ENCODE measurements around the gene TSSK3. TPM values are rescaled to one million over a fixed set of nuclear protein-coding genes. Genes with fewer than 3 reads are reported as not detected.
A peak's percentile ranks its signal among the peaks of the same experiment; 100 is the strongest.

Gene TSSK3
- total and polyA plus RNA-seq, 9 of the 15 experiments (the other 6 are each of a cell fraction or from before 2014, with no cell fraction given) = 0.27 to 2.8 (median 1.9) TPM

DNA sequence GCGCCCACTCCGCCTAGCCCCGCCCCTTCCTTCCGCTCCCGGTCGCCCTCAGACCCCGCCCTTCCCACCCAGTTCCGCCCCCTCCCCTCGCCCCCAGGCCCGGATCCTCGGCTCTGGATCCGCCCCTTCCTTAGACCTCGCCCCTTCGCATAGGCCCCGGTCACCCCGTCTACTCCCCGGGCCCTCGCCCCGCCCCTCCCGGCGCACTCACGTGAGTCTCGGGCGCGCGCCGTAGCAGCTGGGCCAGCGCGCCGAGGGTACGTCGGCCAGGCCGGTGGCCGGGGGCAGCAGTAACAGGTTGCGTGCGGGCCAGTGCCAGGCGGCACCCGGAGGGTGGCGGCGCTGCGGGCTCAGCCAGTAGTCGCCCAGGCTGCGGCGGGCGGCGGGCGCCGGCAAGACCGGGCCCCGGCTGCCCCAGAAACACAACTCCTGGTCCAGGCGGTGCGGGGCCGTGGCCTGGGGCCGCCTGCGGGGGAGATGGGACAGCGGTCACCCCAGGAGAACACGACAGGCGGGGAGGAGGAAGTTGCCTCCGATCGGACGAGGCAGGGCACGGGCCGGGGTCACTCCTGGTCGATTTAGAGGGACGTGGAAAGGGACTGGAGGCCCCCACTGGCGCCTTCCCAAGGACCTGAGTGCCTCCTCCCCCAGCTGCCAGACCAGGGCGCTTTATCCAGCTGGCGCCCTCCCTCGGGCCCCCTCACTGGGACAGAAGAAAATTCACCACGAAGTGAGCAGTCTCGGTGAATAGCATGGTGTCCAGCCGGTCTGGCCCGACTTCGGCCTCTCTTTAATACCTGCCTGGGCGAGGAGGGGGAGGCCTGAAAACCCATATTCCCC, 10.7 kb upstream of the TSSK3 start (continued):
- 0 out of 2 replicates have a peak, but pooled peaks have one; percentile 12 for TF ChIP-seq ARID1B (IDR thresholded peaks at IDR 0.05)
- TF ChIP-seq RNF2 (IDR thresholded peaks at IDR 0.05) = no peak
- TF ChIP-seq TAF1 (IDR thresholded peaks at IDR 0.05; ENCODE audit: control insufficient read depth, extremely low read depth, insufficient read depth, low read length, severe bottlenecking) = peak; percentile 75
- TF ChIP-seq, protein P1, sequence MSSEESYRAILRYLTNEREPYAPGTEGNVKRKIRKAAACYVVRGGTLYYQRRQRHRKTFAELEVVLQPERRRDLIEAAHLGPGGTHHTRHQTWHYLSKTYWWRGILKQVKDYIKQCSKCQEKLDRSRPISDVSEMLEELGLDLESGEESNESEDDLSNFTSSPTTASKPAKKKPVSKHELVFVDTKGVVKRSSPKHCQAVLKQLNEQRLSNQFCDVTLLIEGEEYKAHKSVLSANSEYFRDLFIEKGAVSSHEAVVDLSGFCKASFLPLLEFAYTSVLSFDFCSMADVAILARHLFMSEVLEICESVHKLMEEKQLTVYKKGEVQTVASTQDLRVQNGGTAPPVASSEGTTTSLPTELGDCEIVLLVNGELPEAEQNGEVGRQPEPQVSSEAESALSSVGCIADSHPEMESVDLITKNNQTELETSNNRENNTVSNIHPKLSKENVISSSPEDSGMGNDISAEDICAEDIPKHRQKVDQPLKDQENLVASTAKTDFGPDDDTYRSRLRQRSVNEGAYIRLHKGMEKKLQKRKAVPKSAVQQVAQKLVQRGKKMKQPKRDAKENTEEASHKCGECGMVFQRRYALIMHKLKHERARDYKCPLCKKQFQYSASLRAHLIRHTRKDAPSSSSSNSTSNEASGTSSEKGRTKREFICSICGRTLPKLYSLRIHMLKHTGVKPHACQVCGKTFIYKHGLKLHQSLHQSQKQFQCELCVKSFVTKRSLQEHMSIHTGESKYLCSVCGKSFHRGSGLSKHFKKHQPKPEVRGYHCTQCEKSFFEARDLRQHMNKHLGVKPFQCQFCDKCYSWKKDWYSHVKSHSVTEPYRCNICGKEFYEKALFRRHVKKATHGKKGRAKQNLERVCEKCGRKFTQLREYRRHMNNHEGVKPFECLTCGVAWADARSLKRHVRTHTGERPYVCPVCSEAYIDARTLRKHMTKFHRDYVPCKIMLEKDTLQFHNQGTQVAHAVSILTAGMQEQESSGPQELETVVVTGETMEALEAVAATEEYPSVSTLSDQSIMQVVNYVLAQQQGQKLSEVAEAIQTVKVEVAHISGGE (CRISPR knock-in tag; IDR thresholded peaks at IDR 0.05) = no peak
- TF ChIP-seq KLF16 (IDR thresholded peaks at IDR 0.05) = 0 out of 2 replicates have a peak, but pooled peaks have one; percentile 13
- TF ChIP-seq, protein P2, sequence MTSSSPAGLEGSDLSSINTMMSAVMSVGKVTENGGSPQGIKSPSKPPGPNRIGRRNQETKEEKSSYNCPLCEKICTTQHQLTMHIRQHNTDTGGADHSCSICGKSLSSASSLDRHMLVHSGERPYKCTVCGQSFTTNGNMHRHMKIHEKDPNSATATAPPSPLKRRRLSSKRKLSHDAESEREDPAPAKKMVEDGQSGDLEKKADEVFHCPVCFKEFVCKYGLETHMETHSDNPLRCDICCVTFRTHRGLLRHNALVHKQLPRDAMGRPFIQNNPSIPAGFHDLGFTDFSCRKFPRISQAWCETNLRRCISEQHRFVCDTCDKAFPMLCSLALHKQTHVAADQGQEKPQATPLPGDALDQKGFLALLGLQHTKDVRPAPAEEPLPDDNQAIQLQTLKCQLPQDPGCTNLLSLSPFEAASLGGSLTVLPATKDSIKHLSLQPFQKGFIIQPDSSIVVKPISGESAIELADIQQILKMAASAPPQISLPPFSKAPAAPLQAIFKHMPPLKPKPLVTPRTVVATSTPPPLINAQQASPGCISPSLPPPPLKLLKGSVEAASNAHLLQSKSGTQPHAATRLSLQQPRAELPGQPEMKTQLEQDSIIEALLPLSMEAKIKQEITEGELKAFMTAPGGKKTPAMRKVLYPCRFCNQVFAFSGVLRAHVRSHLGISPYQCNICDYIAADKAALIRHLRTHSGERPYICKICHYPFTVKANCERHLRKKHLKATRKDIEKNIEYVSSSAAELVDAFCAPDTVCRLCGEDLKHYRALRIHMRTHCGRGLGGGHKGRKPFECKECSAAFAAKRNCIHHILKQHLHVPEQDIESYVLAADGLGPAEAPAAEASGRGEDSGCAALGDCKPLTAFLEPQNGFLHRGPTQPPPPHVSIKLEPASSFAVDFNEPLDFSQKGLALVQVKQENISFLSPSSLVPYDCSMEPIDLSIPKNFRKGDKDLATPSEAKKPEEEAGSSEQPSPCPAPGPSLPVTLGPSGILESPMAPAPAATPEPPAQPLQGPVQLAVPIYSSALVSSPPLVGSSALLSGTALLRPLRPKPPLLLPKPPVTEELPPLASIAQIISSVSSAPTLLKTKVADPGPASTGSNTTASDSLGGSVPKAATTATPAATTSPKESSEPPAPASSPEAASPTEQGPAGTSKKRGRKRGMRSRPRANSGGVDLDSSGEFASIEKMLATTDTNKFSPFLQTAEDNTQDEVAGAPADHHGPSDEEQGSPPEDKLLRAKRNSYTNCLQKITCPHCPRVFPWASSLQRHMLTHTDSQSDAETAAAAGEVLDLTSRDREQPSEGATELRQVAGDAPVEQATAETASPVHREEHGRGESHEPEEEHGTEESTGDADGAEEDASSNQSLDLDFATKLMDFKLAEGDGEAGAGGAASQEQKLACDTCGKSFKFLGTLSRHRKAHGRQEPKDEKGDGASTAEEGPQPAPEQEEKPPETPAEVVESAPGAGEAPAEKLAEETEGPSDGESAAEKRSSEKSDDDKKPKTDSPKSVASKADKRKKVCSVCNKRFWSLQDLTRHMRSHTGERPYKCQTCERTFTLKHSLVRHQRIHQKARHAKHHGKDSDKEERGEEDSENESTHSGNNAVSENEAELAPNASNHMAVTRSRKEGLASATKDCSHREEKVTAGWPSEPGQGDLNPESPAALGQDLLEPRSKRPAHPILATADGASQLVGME (CRISPR knock-in tag; IDR thresholded peaks at IDR 0.05) = no peak
- no peak for TF ChIP-seq RBM34 (IDR thresholded peaks at IDR 0.05; ENCODE audit: borderline replicate concordance, insufficient read depth, low read length)
- no peak for TF ChIP-seq MTF1 (CRISPR knock-in tag; IDR thresholded peaks at IDR 0.05; ENCODE audit: borderline replicate concordance)
- TF ChIP-seq EWSR1 (IDR thresholded peaks at IDR 0.05; ENCODE audit: borderline replicate concordance, low read depth, partially characterized antibody) = no peak
- TF ChIP-seq RBFOX2 (IDR thresholded peaks at IDR 0.05; ENCODE audit: low read depth, low read length) = peak; percentile 90
- TF ChIP-seq ZNF507 (tag; conservative IDR thresholded peaks at IDR 0.05) = no peak
- TF ChIP-seq, protein P3, sequence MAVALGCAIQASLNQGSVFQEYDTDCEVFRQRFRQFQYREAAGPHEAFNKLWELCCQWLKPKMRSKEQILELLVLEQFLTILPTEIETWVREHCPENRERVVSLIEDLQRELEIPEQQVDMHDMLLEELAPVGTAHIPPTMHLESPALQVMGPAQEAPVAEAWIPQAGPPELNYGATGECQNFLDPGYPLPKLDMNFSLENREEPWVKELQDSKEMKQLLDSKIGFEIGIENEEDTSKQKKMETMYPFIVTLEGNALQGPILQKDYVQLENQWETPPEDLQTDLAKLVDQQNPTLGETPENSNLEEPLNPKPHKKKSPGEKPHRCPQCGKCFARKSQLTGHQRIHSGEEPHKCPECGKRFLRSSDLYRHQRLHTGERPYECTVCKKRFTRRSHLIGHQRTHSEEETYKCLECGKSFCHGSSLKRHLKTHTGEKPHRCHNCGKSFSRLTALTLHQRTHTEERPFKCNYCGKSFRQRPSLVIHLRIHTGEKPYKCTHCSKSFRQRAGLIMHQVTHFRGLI (CRISPR knock-in tag; IDR thresholded peaks at IDR 0.05) = no peak
- TF ChIP-seq CBX5 (IDR thresholded peaks at IDR 0.05; ENCODE audit: borderline replicate concordance, low read depth) = no peak
- TF ChIP-seq HNRNPUL1 (IDR thresholded peaks at IDR 0.05; ENCODE audit: low read length) = no peak
- peak; percentile 81; the same call in 1 of the 2 replicates for TF ChIP-seq GATAD2B (IDR thresholded peaks at IDR 0.05; ENCODE audit: borderline replicate concordance)
